H9 (cell line): ENCODE results near the gene ZBED1. TPM values are rescaled to one million over a fixed set of nuclear protein-coding genes. Genes with fewer than 3 reads are reported as not detected.
A peak's percentile ranks its signal among the peaks of the same experiment; 100 is the strongest.

ENCODE experiments used
- DNase-seq: peaks from one replicate; pipeline ENCODE4 v3.0.0-alpha.2; 2017
- H2AFZ ChIP-seq: one replicate; pipeline ENCODE4 v1.6.1; 2013; ENCODE audit warnings: mild to moderate bottlenecking, low read length, control low read depth, moderate library complexity
- H2AK5ac ChIP-seq: 2 replicates; pipeline ENCODE4 v1.6.1; 2013; ENCODE audit warnings: low read length, control low read depth, mixed read lengths; ENCODE audit not compliant: insufficient read length
- H2BK120ac ChIP-seq: one replicate; pipeline ENCODE4 v1.6.1; 2013; ENCODE audit warnings: low read depth, mild to moderate bottlenecking, low read length, control low read depth, inconsistent platforms; ENCODE audit not compliant: poor library complexity, severe bottlenecking
- H2BK12ac ChIP-seq: 2 replicates; pipeline ENCODE4 v1.6.1; 2013; ENCODE audit warnings: low read length, control low read depth, mixed read lengths, low read depth; ENCODE audit not compliant: insufficient read length
- H2BK15ac ChIP-seq: 2 replicates; pipeline ENCODE4 v1.6.1; 2013; ENCODE audit warnings: low read depth, low read length, control low read depth
- H2BK20ac ChIP-seq: one replicate; pipeline ENCODE4 v1.6.1; 2013; ENCODE audit warnings: low read depth, mild to moderate bottlenecking, low read length, control low read depth, inconsistent platforms; ENCODE audit not compliant: poor library complexity, severe bottlenecking
- H2BK5ac ChIP-seq: 2 replicates; pipeline ENCODE4 v1.6.1; 2013; ENCODE audit warnings: low read length, control low read depth, mixed read lengths; ENCODE audit not compliant: insufficient read length
- H3K14ac ChIP-seq: 2 replicates; pipeline ENCODE4 v1.6.1; 2013; ENCODE audit warnings: low read length, control low read depth; ENCODE audit not compliant: insufficient read depth
- H3K18ac ChIP-seq: 2 replicates; pipeline ENCODE4 v1.6.1; 2013; ENCODE audit warnings: low read depth, mild to moderate bottlenecking, mixed read lengths, low read length, control low read depth; ENCODE audit not compliant: insufficient read length
- H3K23ac ChIP-seq: 2 replicates; pipeline ENCODE4 v1.6.1; 2013; ENCODE audit warnings: low read length, control low read depth, mixed read lengths, low read depth; ENCODE audit not compliant: insufficient read length
- H3K23me2 ChIP-seq: 2 replicates; pipeline ENCODE4 v1.6.1; 2013; ENCODE audit warnings: low read depth, mild to moderate bottlenecking, mixed read lengths, low read length, control low read depth; ENCODE audit not compliant: insufficient read length, poor library complexity, severe bottlenecking
- H3K27ac ChIP-seq: 2 replicates; pipeline ENCODE4 v1.5.1; 2013; ENCODE audit warnings: low read length, control low read depth, mixed read lengths, low read depth; ENCODE audit not compliant: insufficient read length
- H3K27me3 ChIP-seq: 2 replicates; pipeline ENCODE4 v1.6.1; 2013; ENCODE audit warnings: low read length, control low read depth, inconsistent platforms; ENCODE audit not compliant: insufficient read depth
- H3K4ac ChIP-seq: 2 replicates; pipeline ENCODE4 v1.6.1; 2013; ENCODE audit warnings: low read depth, mild to moderate bottlenecking, control low read depth, inconsistent platforms, low read length, moderate library complexity
- H3K4me1 ChIP-seq: 2 replicates; pipeline ENCODE4 v1.6.1; 2013; ENCODE audit warnings: low read length, control low read depth, inconsistent platforms; ENCODE audit not compliant: insufficient read depth
- H3K4me2 ChIP-seq: 2 replicates; pipeline ENCODE4 v1.6.1; 2013; ENCODE audit warnings: low read length, control low read depth, mixed read lengths; ENCODE audit not compliant: insufficient read length, insufficient read depth
- H3K56ac ChIP-seq: 2 replicates; pipeline ENCODE4 v1.6.1; 2013; ENCODE audit warnings: low read depth, mild to moderate bottlenecking, mixed read lengths, low read length, control low read depth; ENCODE audit not compliant: insufficient read length
- H3K79me1 ChIP-seq: 2 replicates; pipeline ENCODE4 v1.6.1; 2013; ENCODE audit warnings: low read depth, mild to moderate bottlenecking, moderate library complexity, low read length, control low read depth, inconsistent platforms; ENCODE audit not compliant: insufficient read depth, poor library complexity, severe bottlenecking
- H3K79me2 ChIP-seq: 2 replicates; pipeline ENCODE4 v1.6.1; 2013; ENCODE audit warnings: low read length, control low read depth, inconsistent platforms; ENCODE audit not compliant: insufficient read depth
- H3K9ac ChIP-seq: 2 replicates; pipeline ENCODE4 v1.6.1; 2013; ENCODE audit warnings: low read length, control low read depth, mixed read lengths; ENCODE audit not compliant: insufficient read length; ENCODE audit errors: extremely low read depth
- H3K9me3 ChIP-seq: one replicate; pipeline ENCODE4 v1.6.1; 2013; ENCODE audit warnings: low read depth, low read length, inconsistent platforms; ENCODE audit not compliant: control insufficient read depth
- H3T11ph ChIP-seq: one replicate; pipeline ENCODE4 v1.6.1; 2013; ENCODE audit warnings: mild to moderate bottlenecking, low read length, control low read depth, inconsistent platforms
- H4K20me1 ChIP-seq: one replicate; pipeline ENCODE4 v1.6.1; 2013; ENCODE audit not compliant: control insufficient read depth, insufficient read length, insufficient read depth
- H4K5ac ChIP-seq: 2 replicates; pipeline ENCODE4 v1.6.1; 2013; ENCODE audit warnings: low read depth, mild to moderate bottlenecking, mixed read lengths, low read length, control low read depth; ENCODE audit not compliant: insufficient read length
- H4K8ac ChIP-seq: replicated peaks from 2 replicates; pipeline ENCODE4 v1.6.1; 2013; ENCODE audit warnings: low read length, control low read depth, mixed read lengths, low read depth; ENCODE audit not compliant: insufficient read length
- H4K91ac ChIP-seq: 2 replicates; pipeline ENCODE4 v1.6.1; 2013; ENCODE audit warnings: low read depth, mild to moderate bottlenecking, moderate library complexity, mixed read lengths, low read length, control low read depth; ENCODE audit not compliant: insufficient read length
- H3K27ac Mint-ChIP-seq, 3 experiments: 2 replicates in 2 of 3; 3 replicates in 1 of 3; pipeline ENCODE4 v1.8.0; 2020 to 2021; ENCODE audit warnings: mixed read lengths in 3 of 3, mild to moderate bottlenecking in 1 of 3, moderate library complexity in 1 of 3
- H3K27me3 Mint-ChIP-seq: 2 replicates; pipeline ENCODE4 v1.8.0; 2021; ENCODE audit warnings: low read depth, mild to moderate bottlenecking, moderate library complexity, mixed read lengths
- H3K36me3 Mint-ChIP-seq, 3 experiments: 2 replicates in 2 of 3; 3 replicates in 1 of 3; pipeline ENCODE4 v1.8.0; 2020 to 2021; ENCODE audit warnings: low read depth in 3 of 3, mixed read lengths in 3 of 3; ENCODE audit not compliant: insufficient read depth in 1 of 3
- H3K4me1 Mint-ChIP-seq, 2 experiments: 2 replicates each; pipeline ENCODE4 v1.8.0; 2020; ENCODE audit warnings: mixed read lengths in 2 of 2
- H3K4me3 Mint-ChIP-seq, 2 experiments: 2 replicates in 1 of 2; 3 replicates in 1 of 2; pipeline ENCODE4 v1.8.0; 2020 to 2021; ENCODE audit warnings: mild to moderate bottlenecking in 2 of 2, mixed read lengths in 2 of 2, moderate library complexity in 1 of 2
- H3K9me3 Mint-ChIP-seq, 2 experiments: 2 replicates in 1 of 2; 3 replicates in 1 of 2; pipeline ENCODE4 v1.8.0; 2020; ENCODE audit warnings: mild to moderate bottlenecking in 2 of 2, mixed read lengths in 2 of 2, moderate library complexity in 1 of 2
- CTCF ChIP-seq: fragments of 200-600 bp; sonication (generic); conservative IDR thresholded peaks from 3 replicates; pipeline ENCODE4 v1.8.0; 2021; ENCODE audit warnings: antibody characterized with exemption, mild to moderate bottlenecking
- WGBS: extraction: QIAGEN DNeasy Blood & Tissue Kit; methylation state at CpG from one replicate; pipeline ENCODE4 v1.1.7; 2013; ENCODE audit warnings: missing lambda C conversion rate, low lambda C conversion rate, mixed read lengths; ENCODE audit not compliant: insufficient read length; ENCODE audit errors: extremely low coverage; 5-methylcytosine and 5-hydroxymethylcytosine counted together
- total RNA-seq: library from RNA; stranded (reverse); gene quantifications from 2 replicates; pipeline ENCODE4 v1.2.1, GENCODE V29; 2021

The ZBED1 gene
- total RNA-seq, 1 experiment from 2014 or later = 61.1 TPM

- Histone ChIP-seq H3K4ac (no peak overlapping the region), H4K5ac (no peak overlapping the region), H2BK5ac (no peak overlapping the region), H4K91ac (no peak overlapping the region), H3K4me1 (no peaks in the 10 kb centered on the region), H2BK120ac (no peak overlapping the region), H3K23ac (no peak overlapping the region), H2AFZ (no peak overlapping the region), H3K4me2 (no peak overlapping the region), H3K23me2 (no peaks in the 10 kb centered on the region), H3K9ac (no peak overlapping the region), H3K18ac (no peak overlapping the region), H3K27ac (no peak overlapping the region), H2BK12ac (no peak overlapping the region), H3K14ac (no peak overlapping the region), H4K8ac (no peak overlapping the region), H3K27me3 (no peaks in the 10 kb centered on the region), H3K9me3 (no peaks in the 10 kb centered on the region), H4K20me1 (no peaks in the 10 kb centered on the region), H2BK15ac (no peak overlapping the region), H2BK20ac (no peak overlapping the region), H2AK5ac (no peak overlapping the region), H3K79me1 (no peaks in the 10 kb centered on the region), H3K56ac (no peak overlapping the region), H3K79me2 (no peaks in the 10 kb centered on the region), H3T11ph (no peak overlapping the region)
- no peak for DNase-seq
- peaks cover 9 to 11% of the 10 kb centered on the region in 2 experiments; a peak in 3 of 4 replicates for H3K4me1 Mint-ChIP-seq
- no peaks in the 10 kb centered on the region for H3K36me3 Mint-ChIP-seq
- H3K27me3 Mint-ChIP-seq = no peaks in the 10 kb centered on the region; the same call in 1 of the 2 replicates
- WGBS = no CpG with 5 or more reads among the region's 5 CpGs
- H3K9me3 Mint-ChIP-seq = no peaks in the 10 kb centered on the region; a peak in 3 of 5 replicates
- peak overlapping the region in 1 of 3 experiments; percentile 44; a peak in 2 of 7 replicates for H3K27ac Mint-ChIP-seq
- H3K4me3 Mint-ChIP-seq = no peak overlapping the region
- no peak for TF ChIP-seq CTCF
Measured at GRCh38 chrX:2536974-2537373, 36.2 kb upstream of the ZBED1 start.
